ENCODE results near the gene AR. TPM values are rescaled to one million over a fixed set of nuclear protein-coding genes. Genes with fewer than 3 reads are reported as not detected.

The AR gene
- total and polyA plus RNA-seq, 2 donors (not counting 3 experiments of a cell fraction or from before 2014, with no cell fraction given), result 9.3 to 16.0 TPM

DNA sequence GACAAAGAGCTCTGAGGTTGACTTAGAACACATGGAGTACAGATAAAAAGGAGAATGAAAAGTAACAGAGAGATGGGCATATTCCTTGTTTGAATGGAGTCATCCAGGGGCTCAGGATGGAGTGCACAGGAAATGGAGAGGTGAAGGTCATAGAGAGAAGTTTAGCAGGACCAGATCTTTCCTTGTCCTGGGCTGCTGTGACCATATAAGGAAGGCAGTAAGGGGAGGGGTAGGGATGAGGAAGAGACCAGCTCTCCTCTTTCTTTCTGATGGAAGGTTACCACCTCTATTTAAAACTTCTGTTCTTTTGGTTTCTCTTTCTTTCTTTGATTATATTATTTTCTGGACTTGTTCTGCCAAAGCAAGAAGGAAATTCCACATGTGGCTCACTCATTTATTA lies 27.0 kb downstream of the AR start:
- no TSS peak for BruUV-seq (replicated peaks)

More for the DNA sequence above, 27.0 kb downstream of the AR start:
- Histone ChIP-seq H3K9me3 (replicated peaks; ENCODE audit: control insufficient read depth, insufficient read depth, low read length) (no peaks in the 10 kb centered on the region), H3K4me2 (ENCODE audit: insufficient read depth, low read length) (no peak overlapping the region), H3K79me2 (ENCODE audit: control insufficient read depth, insufficient read depth, low read length) (no peaks in the 10 kb centered on the region), H4K20me1 (replicated peaks; ENCODE audit: control insufficient read depth, extremely low read depth, insufficient read depth, low read length) (no peaks in the 10 kb centered on the region), H3K9me1 (replicated peaks; ENCODE audit: control insufficient read depth, extremely low read depth, insufficient read depth, low read length) (no peaks in the 10 kb centered on the region), H3K27ac (ENCODE audit: insufficient read depth, low read depth, low read length) (no peak overlapping the region), H3K27me3 (ENCODE audit: control insufficient read depth in 2 of 2, insufficient read depth in 2 of 2, low read length in 2 of 2) (no peaks in the 10 kb centered on the region), H3K4me1 (ENCODE audit: control insufficient read depth, extremely low read depth, insufficient read depth, low read length) (no peaks in the 10 kb centered on the region), H2AFZ (ENCODE audit: low read depth, low read length) (no peak overlapping the region), H3K9ac (replicated peaks; ENCODE audit: extremely low read depth, insufficient read depth, low read length) (no peak overlapping the region), H3K4me3 (replicated peaks in 1 of 3; ENCODE audit: insufficient read depth in 1 of 3, low read depth in 1 of 3, low read length in 3 of 3) (no peak overlapping the region), H3K36me3 (ENCODE audit: control insufficient read depth in 2 of 2, extremely low read depth in 1 of 2, insufficient read depth in 2 of 2, low read length in 2 of 2) (no peaks in the 10 kb centered on the region)
- DNase-seq (ENCODE audit: low read depth, low spot score) (no peak), FAIRE-seq (no peak)
- TF ChIP-seq POLR2A (IDR thresholded peaks at IDR 0.05; ENCODE audit: low read depth, low read length) (no peak), JUN (IDR thresholded peaks at IDR 0.05; ENCODE audit: borderline replicate concordance, insufficient read depth, insufficient read length, low read depth) (no peak), FOS (IDR thresholded peaks at IDR 0.05; ENCODE audit: borderline replicate concordance, insufficient read depth, low read length) (no peak), MAX (IDR thresholded peaks at IDR 0.05; ENCODE audit: insufficient read depth, insufficient read length) (no peak), MYC (IDR thresholded peaks at IDR 0.05; ENCODE audit: low read depth, low read length) (no peak), POLR2AphosphoS5 (IDR thresholded peaks at IDR 0.05; ENCODE audit: insufficient read depth, low read depth, low read length) (no peak), GATA2 (IDR thresholded peaks at IDR 0.05; ENCODE audit: insufficient read depth, insufficient read length, low read depth, low read length) (no peak), EZH2 (IDR thresholded peaks at IDR 0.05; ENCODE audit: borderline replicate concordance, low read depth, low read length, severe bottlenecking) (no peak)
- TF ChIP-seq, protein P1, sequence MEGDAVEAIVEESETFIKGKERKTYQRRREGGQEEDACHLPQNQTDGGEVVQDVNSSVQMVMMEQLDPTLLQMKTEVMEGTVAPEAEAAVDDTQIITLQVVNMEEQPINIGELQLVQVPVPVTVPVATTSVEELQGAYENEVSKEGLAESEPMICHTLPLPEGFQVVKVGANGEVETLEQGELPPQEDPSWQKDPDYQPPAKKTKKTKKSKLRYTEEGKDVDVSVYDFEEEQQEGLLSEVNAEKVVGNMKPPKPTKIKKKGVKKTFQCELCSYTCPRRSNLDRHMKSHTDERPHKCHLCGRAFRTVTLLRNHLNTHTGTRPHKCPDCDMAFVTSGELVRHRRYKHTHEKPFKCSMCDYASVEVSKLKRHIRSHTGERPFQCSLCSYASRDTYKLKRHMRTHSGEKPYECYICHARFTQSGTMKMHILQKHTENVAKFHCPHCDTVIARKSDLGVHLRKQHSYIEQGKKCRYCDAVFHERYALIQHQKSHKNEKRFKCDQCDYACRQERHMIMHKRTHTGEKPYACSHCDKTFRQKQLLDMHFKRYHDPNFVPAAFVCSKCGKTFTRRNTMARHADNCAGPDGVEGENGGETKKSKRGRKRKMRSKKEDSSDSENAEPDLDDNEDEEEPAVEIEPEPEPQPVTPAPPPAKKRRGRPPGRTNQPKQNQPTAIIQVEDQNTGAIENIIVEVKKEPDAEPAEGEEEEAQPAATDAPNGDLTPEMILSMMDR (IDR thresholded peaks at IDR 0.05; ENCODE audit: extremely low read depth in 1 of 2, insufficient read depth in 1 of 2, low read depth in 1 of 2, low read length in 2 of 2), result no peak
- intact Hi-C loops (cut with micrococcal nuclease) (no loop called here), dilution Hi-C loops (cut with MboI; ENCODE audit: extremely low pct_ligation_motif_present, low sequenced_read_pairs) (no loop called here)
- ChIA-PET CTCF (no interaction called here), POLR2A (no interaction called here)
